NB4 (cell line): ENCODE measurements around the gene RPTN.

Source experiments
- MYC ChIP-seq: IDR thresholded peaks from 2 replicates; pipeline ENCODE4 v1.6.1; 2011; ENCODE audit warnings: low read depth, low read length
- POLR2A ChIP-seq: IDR thresholded peaks from 2 replicates; pipeline ENCODE4 v1.6.1; 2011; ENCODE audit warnings: mild to moderate bottlenecking; ENCODE audit not compliant: insufficient read length; ENCODE audit errors: extremely low read depth
- TF ChIP-seq, protein P1 (sequence below): IDR thresholded peaks from one replicate; pipeline ENCODE4 v1.5.1; 2012; ENCODE audit warnings: low read depth, low read length

DNA sequence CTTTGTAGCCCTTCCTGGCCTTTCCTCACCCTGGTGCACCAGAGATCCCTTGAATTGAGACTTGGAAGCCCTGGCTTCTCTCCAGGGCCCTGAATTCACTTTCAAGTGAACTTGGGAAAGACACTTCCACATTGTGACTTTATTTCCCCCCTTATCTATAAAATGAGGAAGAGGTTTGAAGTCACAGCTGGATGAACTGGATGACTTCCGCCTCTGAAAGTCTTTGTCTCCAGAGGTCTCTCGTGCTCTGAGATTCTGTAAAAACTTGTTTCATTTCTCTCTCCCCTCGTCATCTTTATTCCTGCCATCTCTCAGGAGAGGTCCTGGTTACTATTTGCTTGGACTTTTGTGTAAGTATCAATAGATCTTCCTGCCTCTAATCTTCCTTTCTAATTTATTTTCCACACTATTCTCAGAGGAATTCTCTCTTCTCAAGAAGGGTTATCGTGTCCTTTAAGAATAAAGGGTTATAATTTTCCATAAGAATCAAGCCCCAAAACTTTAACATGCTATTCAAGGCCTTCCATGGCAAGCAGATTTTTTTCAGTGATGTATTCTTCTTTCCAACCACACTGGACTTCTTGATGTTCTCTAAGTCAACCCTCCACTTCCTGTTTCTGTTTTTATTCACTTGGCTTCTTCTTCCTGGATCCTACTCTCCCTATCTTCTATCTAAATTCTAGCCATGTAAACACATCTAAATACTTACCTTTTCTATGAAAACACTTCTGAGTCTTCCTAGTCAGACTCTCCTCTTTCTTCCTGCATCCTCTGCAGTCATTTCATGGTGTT, 6.5 kb upstream of the RPTN start:
- TF ChIP-seq, protein P1, sequence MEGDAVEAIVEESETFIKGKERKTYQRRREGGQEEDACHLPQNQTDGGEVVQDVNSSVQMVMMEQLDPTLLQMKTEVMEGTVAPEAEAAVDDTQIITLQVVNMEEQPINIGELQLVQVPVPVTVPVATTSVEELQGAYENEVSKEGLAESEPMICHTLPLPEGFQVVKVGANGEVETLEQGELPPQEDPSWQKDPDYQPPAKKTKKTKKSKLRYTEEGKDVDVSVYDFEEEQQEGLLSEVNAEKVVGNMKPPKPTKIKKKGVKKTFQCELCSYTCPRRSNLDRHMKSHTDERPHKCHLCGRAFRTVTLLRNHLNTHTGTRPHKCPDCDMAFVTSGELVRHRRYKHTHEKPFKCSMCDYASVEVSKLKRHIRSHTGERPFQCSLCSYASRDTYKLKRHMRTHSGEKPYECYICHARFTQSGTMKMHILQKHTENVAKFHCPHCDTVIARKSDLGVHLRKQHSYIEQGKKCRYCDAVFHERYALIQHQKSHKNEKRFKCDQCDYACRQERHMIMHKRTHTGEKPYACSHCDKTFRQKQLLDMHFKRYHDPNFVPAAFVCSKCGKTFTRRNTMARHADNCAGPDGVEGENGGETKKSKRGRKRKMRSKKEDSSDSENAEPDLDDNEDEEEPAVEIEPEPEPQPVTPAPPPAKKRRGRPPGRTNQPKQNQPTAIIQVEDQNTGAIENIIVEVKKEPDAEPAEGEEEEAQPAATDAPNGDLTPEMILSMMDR = no peak
- TF ChIP-seq POLR2A (no peak), MYC (no peak)
